ENCODE measurements around the gene KRTAP11-1.

- TF ChIP-seq, protein P1, sequence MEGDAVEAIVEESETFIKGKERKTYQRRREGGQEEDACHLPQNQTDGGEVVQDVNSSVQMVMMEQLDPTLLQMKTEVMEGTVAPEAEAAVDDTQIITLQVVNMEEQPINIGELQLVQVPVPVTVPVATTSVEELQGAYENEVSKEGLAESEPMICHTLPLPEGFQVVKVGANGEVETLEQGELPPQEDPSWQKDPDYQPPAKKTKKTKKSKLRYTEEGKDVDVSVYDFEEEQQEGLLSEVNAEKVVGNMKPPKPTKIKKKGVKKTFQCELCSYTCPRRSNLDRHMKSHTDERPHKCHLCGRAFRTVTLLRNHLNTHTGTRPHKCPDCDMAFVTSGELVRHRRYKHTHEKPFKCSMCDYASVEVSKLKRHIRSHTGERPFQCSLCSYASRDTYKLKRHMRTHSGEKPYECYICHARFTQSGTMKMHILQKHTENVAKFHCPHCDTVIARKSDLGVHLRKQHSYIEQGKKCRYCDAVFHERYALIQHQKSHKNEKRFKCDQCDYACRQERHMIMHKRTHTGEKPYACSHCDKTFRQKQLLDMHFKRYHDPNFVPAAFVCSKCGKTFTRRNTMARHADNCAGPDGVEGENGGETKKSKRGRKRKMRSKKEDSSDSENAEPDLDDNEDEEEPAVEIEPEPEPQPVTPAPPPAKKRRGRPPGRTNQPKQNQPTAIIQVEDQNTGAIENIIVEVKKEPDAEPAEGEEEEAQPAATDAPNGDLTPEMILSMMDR (IDR thresholded peaks at IDR 0.05; ENCODE audit: insufficient read depth, low read length, poor library complexity, severe bottlenecking): no peak
- no peak for TF ChIP-seq EZH2phosphoT487 (conservative IDR thresholded peaks at IDR 0.05; ENCODE audit: low read length)
Observed at GRCh38 chr21:30924146-30924700, 42.8 kb upstream of the KRTAP11-1 start.
